HG03108 (cell line): Measurements from ENCODE around the gene ATXN1L.
"Not testable (repeated sequence)": the region's sequence is repeated elsewhere in the genome, so short reads cannot be mapped to it uniquely, and the experiment has no call there.

Source experiments
- ATAC-seq: cut with Tn5 transposase; IDR thresholded peaks from one replicate; pipeline ENCODE4 v1.9.1; 2021; ENCODE audit warnings: moderate library complexity; ENCODE audit not compliant: unreplicated experiment

ATXN1L gene, protein sequence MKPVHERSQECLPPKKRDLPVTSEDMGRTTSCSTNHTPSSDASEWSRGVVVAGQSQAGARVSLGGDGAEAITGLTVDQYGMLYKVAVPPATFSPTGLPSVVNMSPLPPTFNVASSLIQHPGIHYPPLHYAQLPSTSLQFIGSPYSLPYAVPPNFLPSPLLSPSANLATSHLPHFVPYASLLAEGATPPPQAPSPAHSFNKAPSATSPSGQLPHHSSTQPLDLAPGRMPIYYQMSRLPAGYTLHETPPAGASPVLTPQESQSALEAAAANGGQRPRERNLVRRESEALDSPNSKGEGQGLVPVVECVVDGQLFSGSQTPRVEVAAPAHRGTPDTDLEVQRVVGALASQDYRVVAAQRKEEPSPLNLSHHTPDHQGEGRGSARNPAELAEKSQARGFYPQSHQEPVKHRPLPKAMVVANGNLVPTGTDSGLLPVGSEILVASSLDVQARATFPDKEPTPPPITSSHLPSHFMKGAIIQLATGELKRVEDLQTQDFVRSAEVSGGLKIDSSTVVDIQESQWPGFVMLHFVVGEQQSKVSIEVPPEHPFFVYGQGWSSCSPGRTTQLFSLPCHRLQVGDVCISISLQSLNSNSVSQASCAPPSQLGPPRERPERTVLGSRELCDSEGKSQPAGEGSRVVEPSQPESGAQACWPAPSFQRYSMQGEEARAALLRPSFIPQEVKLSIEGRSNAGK

DNA sequence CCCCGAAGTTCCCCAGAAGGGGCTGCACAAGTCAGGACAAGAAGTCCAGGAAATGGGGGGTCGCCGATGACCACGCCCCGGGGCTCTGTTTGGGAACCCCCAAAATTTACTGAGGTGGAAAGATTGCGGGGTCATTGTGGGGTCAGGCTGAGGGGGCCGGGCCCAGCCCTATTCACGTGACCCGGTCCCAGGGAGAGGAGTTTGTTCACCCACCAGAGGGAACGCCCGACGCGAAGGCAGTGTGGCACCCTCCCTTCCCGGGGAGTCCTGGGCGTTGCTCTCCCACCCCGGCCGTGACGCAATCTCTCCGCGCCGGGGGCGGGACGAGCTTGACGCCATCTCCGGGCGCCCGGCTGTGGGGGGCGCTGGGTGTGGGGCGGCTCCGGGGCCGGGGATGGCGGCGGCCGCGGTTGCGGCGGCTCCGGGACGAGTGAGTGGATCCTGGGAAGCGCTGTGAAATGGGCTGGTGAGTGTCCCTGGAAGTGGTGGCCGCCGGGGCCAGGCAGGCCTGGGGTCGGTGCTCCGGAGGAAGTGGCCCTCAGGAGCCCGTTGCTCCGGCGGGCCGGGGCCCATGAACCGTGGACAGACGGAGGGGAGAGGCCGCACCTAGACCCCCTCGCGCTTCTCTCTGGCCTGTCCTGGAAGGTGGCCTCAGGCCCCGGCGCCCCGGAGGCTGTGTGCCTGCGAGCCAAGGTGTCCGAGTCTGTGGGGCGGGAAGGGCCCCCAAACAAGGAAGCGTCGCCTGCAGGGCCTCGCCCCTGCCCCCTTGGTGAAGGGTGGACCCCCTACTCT lies at the start of gene ATXN1L:
Gene ATXN1L (plus strand): TSS at position 338 of the 792 bp plus-strand sequence. CDS start 3,765 bp downstream, outside the sequence.
- ATAC-seq = peak; percentile 61

DNA sequence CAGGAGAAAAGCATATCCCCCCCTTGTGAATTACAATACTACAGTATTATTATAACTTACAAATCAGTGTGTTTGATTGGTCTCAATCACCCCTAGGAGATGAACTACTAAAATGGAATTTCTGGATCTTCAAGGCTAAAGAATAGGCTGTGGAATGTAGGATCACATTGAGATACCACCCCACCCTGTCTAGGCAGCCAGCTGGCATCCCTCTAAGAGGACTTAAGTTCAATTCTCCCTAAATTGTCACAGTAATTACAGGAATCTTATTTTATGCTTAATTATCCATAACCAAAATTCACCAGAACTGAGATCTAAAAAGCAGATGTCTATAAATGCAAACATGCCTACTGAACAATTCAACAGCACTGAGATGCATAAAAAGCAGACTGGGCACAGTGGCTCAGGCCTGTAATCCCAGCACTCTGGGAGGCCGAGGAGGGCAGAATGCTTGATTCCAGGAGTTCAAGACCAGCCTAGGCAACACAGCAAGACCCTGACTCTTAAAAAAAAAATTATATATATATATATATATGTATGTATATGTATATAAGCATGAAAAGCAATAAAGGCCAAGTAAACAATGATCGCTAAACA lies 49.2 kb upstream of the ATXN1L start:
- no peak for ATAC-seq

DNA sequence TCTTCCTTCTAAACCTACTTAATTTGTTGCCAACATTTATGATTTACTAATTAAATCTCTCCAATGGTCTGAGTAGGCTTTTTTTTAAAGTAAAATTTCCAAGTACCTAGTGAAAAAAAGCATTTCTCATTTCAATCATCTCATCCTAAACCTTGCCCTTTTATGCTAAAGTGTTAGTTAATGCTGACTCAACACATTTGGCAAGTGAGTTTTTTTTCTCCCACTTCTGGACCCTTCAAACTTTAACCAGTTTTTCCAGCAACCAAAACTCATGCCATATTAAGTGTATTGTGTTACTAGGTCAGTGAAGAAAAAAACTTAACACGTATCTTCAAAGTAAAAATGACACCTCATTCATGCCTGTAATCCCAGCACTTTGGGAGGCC lies 42.5 kb upstream of the ATXN1L start:
- ATAC-seq = no peak

DNA sequence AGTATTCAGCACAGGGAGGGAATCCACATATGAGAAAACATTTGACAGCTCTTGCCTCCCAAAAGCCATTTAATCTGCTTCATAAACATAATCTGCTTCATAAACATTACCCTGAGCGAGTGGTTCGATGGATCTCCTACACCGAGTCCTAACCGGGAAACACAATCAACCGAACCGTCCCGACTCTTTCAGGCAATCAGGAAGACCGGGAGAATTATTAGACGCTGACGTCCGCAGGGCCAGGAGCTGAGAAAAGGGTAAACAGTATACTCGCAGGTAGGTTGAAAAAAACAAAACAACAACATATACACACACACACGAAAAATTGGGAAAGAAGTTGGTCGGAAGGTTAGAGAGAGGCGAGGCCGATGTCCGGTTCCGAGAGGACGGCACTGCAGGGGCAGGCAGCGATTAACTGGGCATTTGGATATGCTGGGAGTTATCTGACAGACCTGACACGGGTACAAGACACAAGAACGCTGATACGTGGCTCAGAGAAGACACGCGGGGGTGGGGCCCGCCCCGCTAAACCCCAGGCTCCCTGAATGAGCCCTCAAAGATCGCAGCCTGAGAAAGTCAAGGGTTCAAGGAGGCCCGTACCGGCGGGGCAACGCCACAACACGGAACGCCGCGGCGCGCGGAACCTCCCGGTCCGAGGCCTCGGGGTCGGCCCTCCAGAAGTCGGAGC lies 37.7 kb upstream of the ATXN1L start:
- peak; percentile 18 for ATAC-seq

DNA sequence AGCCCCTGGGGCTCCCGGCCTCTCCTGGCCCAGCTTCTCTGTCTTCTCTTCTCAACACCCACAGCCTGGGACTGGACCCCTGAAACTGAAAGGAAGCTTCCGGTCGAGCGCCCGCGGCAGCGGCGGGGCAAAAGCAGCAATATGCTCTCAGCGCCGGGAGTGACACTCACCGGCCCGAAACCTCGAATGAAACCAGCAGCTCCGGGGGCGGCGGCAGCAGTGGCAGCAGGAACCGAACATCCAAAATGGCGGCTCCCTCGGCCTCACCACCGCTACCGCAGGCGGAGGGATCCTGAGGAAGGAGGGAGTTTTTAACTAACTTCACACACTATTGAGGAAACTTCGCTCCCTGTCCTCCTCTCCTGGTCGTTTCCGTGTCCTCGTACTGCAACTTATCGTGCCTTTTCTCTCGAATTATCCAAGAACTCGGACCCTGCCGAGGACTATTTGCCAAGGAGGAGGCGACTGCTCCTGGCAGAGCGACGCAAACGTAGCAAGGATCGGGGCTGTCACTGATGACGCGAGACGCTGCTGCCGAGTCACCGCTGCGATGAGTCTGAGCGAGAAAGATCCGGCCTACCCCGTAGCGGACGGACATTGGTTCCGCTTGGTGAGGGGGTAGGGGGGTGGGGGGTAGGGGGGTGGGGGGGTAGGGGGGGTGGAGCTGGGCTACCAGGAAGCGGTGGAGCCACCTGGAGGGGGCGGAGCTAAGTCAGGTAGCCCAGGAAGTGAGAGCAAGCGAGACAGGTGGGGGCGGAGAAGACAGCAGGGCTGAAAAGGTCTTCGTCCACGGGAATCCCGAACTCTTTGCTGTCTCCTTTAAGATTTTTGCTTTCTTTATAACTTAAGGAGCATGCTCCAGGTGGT lies 37.0 kb upstream of the ATXN1L start, which contains the start of gene AP1G1:
Gene AP1G1 (minus strand): TSS at position 242 of the 867 bp plus-strand sequence. CDS start 19,355 bp downstream, outside the sequence.
- peak; percentile 70 for ATAC-seq

DNA sequence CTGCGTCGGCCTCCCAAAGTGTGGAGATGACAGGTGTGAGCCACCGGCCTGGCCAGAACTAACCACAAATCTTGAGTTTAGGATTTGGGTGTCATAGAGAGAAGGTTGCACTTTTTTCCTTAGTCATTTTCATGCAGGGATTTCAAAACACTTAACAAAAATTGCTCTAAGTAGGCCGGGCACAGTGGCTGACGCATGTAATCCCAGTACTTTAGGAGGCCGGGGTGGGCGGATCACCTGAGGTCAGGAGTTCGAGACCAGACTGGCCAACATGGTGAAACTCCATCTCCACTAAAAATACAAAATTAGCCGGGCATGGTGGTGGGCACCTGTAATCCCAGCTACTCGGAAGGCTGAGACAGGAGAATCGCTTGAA lies 35.6 kb upstream of the ATXN1L start:
- not testable (repeated sequence) for ATAC-seq

DNA sequence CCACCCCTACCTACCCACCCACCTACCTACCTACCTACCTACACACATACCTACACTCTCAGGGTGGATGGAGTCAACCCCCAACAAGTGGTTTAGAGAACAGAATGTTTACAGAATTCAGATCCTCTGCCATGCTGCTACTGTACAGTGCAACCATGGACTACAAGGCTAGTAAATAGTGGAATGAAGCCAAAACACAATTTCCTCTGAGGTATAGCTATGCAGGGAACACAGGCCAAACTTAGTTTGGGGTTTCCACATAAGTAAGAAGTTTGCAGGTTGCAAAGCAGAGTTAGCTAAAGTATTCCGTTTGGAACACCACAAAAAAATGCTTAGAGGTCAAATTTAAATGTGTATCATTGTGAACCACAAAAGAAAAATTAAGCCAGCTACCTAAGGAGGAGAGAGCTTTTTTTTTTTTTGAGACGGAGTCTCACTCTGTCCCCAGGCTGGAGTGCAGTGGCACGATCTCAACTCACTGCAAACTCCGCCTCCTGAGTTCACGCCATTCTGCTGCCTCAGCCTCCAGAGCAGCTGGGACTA lies 34.4 kb upstream of the ATXN1L start:
- ATAC-seq = no peak

DNA sequence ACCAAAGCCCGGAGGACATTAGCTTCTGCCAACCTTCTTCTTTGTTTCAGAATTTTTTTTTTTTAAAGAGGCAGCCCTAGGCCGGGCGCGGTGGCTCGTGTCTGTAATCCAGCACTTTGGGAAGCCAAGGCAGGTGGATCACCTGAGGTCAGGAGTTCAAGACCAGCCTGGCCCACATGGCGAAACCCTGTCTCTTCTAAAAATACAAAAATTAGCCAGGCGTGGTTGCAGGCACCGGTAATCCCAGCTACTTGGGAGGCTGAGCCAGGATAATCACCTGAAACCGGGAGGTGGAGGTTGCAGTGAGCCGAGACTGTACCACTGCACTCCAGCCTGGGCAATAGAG lies 28.6 kb upstream of the ATXN1L start:
- ATAC-seq = not testable (repeated sequence)

DNA sequence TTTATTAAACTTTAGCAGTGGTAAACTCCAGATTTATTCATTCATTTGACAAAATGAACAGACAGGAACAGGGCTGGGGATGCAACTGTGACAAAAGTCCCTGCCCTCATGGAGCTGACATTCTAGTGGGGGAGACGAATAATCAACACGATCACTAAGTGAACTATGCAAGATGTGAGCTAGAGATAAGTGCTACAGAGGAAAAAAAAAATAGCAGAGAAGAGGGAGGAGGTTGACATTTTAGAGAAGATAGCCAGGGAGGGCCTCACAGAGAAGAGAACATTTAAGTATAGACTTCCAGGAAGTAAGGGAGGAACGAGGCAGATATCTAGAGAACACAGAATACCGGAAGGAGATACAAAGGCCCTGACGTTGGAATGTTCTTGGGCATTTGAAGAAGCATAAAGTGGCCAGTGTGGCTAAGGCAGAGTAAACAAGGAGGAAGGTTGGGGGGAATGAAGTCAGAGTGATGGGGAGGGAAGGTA lies 19.2 kb upstream of the ATXN1L start:
- no peak for ATAC-seq

DNA sequence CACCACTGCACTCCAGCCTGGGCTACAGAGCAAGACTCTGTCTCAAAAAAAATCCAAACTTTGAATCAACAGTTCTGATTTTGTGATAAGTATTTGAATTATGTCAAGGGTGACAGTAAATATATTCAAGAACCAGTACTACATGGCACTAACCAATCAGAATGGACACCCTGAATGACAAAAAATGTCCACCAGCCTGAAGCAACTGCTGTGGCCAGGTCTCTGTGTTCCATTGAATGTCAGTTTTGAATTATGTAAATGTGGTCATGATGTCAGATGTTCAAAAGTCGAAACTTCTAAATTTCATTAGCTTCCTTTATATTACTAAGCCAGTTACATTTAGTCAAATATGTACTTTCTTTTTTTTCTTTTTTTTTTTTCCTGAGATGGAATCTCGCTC lies 15.4 kb upstream of the ATXN1L start:
- ATAC-seq = no peak

DNA sequence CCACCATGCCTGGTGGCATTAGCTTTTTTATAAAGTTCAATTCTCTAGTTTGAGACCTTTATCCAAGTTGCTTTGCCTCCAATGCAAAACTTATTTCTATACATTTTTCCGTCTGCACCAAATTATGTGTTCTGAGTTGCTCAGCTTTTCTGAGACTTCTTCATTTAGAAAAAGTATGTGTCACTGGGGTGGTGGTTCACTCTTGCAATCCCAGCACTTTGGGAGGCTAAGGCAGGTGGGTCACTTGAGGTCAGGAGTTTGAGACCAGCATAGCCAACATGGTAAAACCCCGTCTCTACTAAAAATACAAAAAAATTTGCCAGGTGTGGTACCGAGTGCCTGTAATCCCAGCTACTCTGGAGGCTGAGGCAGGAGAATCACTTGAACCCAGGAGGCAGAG lies 14.1 kb upstream of the ATXN1L start:
- ATAC-seq = not testable (repeated sequence)

DNA sequence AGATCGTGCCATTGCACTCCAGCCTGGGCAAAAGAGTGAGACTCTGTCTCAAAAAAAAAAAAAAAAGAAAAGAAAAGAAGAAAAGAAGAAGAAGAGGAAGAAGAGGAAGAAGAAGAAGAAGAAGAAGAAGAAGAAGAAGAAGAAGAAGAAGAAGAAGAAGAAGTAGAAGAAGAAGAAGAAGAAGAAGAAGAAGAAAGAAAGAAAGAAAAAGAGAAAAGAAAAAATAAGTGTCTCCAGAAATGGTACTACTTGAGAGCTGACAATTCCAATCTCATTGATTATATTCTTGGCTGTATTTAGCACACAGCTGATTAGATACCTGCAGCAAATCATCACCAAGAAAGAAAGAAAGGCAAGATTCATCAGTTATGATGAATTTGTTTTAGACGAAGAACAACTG lies 13.7 kb upstream of the ATXN1L start:
- ATAC-seq = not testable (repeated sequence)

DNA sequence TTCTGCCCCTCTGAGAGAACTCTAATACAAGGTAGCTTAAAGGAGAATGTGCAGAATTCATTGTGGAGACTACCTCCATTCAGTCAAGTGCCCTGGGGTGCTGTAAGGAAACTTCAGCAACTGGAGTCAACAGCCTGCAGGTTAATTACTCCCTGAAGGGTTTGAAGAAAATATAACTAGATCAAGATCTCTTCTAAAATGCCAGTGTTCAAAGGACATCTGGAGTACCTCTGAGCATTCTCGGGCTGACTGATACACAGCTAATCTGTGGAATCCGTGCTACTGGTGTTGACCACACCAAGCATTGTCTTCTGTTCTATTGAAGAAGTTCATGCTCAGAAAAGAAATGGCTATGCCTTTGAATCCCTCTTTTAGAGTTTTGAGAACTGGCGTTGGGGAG lies 11.5 kb upstream of the ATXN1L start:
- ATAC-seq = no peak

DNA sequence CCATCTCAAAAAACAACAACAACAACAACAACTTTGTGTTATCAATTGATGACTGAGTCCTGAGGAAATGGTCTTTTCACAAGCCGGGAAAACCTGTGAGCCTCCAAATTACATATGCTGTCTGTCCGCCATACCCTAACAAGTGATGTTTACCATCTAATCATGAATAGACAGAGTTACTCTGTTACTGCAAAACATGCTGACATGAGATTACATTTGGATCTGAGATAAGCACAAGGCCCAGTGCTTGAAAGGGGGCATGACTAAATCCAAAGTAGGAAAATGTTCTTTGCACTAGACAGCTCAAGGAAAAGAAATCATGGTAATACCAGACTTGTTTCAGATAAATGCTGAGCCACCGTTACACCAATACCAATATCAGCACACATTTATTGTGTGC lies 8.6 kb upstream of the ATXN1L start:
- ATAC-seq = no peak

DNA sequence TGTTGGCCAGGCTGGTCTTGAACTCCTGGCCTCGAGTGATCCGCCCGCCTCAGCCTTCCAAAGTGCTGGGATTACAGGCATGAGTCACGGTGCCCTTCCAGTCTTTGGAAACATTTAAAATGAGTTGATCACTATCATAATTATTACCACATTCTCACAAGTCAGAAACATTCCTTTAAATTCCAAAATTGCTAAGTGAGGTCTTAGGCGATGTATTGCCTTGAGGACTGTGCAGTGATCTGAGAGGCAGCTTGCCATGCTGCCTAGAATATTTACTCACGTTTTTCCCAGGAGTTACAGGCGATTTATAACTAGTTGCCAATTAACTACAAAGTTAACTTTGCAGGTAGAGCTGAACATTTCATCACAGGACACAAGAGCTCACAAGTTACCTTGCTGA lies 5.7 kb upstream of the ATXN1L start:
- ATAC-seq = no peak

DNA sequence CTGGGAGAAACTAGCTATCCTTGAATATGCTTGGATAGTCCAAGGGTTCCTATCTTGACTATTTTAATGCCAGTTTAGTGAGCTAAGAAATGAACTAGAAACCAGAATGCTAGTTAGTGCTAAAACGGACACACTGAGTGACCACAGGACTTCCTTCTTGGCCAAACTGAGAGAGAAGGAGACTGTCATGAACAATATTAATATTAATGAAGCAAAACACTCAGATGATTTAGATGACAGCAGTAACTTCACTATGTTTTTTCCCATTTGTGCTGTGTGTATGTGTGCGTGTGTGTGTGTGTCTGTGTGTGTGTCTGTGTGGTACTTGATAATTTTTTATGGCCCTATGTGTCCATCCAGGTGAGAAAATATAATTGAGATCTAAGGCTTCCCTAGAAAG lies 2.2 kb upstream of the ATXN1L start:
- ATAC-seq = peak; percentile 31

DNA sequence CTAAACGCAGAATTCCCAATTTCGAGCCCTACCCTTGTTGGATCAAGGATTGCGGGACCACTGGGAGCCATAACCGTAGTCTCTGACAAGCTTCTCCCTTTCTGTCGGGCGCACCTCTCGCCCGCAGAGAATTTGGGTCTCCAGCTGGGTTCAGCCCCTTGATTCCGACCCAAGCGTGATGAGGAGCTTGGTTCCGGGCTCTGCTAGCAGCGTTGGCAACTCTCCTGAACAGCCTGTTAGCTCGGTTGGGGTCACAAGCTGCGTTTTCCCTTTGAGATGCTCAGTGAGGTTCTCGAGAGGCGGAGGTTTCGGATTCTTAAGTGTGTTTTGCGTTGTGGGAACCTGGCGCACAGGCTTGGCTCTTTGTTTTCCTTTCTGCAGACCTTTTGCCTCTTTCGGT lies 655 bp downstream of the ATXN1L start:
- ATAC-seq = no peak

DNA sequence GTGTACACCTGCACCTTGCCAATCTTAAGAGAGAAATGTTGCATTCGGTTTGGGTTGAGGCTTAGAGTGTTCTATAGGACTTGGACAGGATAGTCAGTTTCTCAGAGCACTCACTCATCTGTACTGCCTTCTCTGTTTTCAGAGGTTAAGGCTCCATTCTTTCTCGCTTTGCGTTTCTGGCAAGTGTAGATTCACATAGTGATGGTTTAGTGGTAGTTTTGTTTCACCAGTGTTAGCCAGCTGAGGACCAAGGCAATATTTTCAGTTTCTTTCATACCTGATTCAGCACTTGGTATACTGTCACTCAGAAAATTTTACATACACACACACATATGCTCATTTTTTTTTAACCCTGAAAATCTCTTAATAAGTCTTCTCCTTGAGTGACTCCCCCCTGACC lies 1.3 kb downstream of the ATXN1L start:
- ATAC-seq = no peak

DNA sequence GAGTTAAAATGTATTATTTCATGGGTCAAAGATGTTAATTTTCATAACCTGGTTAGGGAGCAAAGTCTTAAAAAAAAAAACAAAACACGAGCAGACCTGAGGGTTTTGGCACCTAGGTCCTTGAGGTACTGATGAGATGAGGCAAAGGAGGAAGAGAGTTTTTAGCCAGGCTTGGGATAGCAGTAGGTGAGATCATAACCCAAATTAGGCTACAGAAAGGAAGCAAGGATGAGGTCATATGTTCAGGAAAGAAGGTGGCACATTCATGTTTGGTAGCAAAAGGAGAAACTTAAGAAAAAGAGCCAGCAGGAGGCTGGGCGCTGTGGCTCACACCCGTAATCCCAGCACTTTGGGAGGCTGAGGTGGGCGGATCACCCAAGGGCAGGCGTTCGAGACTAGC lies 2.8 kb downstream of the ATXN1L start:
- no peak for ATAC-seq
